Hypothalamus (tissue), 51 donors: ENCODE measurements around the gene ANKRD44.
A peak's percentile ranks its signal among the peaks of the same experiment; 100 is the strongest.
"Not testable (repeated sequence)": the region's sequence is repeated elsewhere in the genome, so short reads cannot be mapped to it uniquely, and the experiment has no call there.

Experiments used
- DNase-seq, 51 donors: peaks; one replicate each; lab custom pipeline; 2025; lab: John Stamatoyannopoulos, UW

The ANKRD44 gene

DNA sequence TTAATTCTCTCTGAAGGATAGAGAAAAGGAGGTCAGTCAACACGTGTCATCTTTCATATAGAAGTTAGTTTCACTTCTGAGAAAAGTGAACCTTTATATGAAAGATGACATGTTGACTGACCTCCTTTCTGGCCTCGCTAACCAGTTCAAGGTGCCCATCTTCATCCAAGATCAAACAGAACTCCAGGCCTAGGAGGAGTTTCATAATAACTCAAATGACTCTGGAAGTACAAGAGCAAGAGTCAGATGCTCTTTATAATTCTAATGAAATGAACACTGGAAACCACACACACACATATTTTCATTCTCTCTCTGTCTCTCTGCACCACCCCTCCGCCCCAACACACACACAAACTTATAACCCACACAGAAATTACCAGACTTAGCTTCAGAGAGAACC, 16.3 kb downstream of the ANKRD44 start:
- peak in 1 of 51 donors; percentile 18 for DNase-seq

DNA sequence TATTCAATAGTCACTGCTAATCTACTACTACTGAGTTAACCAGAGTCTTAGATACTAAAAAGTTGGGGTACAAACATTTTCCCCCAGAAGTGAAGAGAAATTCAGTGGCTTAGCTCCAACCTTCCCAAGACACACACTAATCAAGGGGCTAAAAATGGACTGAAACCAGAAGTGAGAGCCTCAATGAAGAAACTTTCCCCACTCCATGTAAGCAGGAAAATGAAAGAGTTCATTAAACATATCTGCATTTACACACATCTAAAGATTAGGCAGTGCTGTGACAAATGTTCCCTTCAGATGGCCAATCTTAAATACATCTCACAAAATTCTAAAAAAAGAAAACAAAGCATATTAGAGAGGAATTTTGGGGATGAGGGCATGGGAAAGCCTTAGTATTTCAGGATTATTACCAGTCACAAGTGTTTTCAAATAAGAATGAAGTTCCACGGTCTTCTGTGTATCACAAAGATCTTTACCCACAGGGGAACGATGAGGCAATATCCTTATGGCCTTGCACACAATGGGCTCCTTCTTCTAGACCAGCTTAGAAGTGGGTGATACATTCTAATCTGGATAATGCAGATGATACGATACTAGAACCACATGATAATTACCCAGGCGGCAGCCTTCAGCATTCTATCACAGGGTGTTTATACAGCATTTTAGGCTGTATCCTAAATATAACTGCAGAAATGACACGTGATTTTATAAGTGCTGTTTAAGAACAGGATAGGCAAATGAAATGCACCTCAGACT, 17.1 kb downstream of the ANKRD44 start:
- peak in 2 of 51 donors; percentile 4 to 40 for DNase-seq

DNA sequence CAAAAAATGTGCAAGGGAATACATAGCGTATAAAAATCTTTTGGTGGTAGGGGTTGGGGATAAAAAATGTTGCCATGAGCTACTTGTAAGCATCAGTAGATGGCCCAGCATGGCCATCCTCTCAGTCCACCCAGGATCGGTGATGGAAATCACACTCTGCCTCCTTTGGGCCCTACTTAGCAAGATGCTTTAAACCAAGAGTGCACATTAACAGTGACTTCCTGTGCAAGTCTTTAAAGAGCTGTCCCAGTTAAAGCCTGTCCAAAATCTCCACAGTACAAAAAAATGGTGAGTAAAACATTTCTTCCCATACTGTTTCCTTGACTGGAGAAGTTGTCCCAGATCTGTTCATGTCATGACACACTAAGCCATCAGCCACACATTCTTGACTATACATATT, 18.0 kb downstream of the ANKRD44 start:
- no peak for DNase-seq

DNA sequence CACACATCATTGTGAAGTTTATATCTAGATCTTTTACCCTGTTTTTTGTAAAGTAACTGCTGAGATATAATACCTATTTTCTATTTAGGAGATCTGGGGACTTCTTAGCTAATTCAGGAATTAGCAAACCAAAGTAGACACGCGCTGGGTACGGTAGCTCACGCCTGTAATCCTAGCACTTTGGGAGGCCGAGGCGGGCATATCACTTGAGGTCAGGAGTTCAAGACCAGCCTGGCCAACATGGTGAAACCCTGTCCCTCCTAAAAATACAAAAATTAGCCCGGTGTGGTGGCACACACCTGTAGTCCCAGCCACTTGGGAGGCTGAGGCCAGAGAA, 23.0 kb downstream of the ANKRD44 start:
- DNase-seq = not testable (repeated sequence)

DNA sequence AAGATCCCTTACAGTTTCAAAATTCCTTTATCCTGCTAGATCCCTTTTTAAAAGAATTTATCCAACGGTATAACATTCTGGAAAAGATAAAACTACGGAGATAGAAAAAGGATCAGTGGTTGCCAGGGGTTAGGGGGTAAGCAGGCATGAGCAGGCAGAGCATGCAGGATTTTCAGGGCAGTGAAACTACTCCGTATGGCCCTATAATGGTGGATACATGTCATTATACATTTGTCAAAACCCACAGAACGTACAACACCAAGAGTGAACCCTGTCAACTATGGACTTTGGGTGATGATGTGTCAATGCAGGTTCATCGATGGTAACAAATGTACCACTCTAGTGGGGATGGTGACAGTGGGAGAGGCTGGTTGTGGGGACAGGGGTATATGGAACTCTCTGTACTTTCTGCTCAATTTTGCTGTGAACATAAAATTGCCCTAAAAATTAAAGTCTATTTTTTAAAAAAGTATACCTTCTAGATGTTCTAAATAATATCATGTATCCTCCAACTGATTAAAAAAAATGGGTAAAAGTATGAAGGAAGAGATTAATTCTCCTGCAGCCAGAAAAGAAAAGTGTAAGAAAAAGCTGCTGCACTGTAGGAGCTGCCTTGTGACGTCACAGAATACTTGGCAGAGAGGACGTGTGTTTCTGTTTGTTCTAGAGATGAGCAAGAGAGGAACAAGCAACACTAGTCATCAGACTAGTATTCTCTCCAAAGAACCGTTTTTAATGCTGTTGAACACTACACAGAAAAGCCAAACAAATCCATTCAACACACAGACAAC, 23.6 kb downstream of the ANKRD44 start:
- peak in 18 of 51 donors; percentile 6 to 59 (median 34) for DNase-seq

DNA sequence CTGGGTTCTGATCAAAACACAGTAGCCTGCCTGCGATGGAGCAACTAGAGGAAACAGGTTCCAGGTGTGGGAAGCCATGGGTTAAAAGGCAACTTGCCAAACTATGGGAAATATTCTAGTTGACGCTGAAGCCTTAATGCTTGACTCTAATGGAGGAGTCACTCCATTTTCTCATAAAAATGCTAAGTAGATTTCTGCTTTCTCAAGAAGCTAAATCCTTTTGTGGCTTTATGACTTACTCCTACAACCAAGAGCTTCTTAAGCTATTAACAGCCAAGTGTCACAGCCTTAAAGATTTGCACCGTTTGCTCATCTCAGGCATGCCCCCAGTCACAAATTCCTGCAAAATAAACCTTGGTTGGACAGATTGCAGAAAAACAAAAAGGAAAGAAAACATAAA, 25.2 kb downstream of the ANKRD44 start:
- DNase-seq = no peak

DNA sequence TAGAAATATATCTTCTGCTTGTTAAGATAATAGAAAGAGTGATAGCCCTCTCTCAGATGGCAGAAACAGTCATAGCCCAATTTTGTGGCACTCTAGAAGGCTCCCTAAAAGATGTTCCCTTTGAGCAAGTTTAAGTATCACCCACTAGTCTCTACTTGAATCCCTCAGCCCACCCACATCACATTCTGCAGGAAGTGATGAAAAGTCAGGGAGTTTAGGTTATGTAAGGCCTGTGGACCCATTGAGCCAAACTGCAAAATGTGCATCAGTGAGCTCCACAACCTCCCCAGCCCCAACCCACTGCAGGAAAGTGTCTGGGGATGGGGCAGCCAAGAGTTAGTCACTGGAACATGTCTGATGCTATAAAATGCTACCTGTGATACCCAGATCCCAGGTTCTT, 25.6 kb downstream of the ANKRD44 start:
- no peak for DNase-seq

DNA sequence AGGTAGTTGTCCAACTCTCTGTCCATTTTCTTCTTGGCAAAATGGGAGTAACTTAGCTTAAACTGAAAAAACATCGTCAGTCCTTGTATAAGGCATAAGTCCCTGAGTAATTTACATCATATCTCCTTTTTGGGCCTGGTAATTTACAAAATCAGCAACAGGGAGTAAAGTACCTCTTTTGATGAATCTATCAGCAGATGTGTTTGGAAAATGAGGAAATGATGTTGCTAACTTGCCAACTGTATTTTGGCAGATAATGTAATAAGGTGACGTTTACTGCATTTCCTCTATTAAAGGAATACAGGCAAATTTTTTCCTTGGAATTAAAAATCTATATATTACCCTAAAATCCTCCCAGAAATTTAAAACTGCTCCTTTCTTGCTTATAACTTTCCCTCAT, 29.2 kb downstream of the ANKRD44 start:
- no peak for DNase-seq

DNA sequence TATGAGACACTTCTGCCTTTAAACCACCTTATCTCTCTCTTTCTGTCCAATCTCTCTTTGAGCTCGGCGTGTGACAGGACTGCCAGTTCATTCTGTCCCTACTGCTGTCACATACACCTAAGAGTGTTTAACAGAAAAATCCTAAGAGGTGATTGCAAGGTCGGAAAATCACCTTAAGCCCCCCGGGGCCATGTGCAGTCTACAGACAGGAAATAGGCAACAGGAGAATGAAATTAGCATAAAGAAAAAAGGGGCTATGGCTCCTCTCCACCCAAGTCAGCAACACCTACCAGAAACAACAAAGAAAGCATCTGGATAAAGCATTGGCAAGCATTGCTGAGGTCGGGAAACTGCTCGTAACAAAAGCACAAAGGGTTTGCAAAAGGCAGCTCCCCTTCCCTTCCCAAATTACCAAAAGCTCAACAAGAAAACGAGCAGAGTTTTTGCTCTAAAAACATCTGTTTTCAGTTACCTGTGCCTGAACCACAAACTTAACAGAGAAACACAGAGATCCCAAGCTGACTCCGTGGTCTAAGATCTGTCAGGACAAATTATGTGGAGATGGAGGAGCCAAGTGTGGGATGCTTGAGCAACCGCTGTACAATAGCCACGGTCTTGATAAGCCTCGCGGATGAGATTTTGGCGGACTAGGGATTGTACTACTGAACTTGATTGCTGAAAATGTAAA, 30.4 kb downstream of the ANKRD44 start:
- no peak for DNase-seq

DNA sequence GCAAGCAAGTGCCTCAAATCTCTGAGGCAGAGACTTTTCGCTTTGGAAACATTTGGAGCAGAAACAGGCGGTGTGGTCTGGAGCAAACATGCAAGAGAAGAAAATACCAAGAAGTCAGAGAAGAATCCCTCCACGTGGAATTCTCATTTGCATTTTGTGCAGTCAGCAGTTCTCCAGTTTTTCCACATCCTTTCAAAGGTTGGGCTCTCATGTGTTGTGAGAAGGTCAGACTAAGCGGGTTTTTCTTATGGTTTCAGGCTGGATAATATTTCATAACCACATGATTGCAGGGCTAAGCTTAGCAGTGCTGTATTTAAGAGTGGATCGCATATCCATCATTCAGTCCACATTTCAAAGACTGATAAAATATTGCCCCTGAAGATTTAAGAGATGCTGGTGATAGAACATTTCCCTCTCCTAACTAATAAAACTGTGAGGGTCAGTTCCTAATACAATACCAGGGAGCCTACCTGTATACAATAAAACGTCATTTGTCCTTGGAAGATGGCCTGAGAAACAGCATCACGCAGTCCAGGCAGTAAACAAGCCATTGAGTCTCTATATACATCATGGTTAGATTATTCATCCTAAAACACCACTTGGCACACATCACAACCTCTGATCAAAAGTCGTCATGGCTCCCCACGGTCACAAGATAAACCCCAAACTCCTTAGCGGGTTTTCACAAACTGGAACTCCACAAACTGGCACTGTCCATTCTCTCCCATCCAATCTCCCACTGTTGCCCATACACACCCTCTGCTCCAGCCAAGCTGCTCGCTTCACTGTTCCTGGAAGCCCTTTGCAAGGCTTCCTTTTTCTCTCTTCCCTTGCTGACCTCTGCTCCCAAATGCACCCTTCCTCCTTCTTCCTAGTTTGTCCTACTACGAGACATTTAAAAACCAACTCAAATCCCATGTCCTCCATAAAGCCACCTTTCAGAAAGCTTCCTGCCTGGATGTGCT, 31.5 kb downstream of the ANKRD44 start:
- no peak for DNase-seq

DNA sequence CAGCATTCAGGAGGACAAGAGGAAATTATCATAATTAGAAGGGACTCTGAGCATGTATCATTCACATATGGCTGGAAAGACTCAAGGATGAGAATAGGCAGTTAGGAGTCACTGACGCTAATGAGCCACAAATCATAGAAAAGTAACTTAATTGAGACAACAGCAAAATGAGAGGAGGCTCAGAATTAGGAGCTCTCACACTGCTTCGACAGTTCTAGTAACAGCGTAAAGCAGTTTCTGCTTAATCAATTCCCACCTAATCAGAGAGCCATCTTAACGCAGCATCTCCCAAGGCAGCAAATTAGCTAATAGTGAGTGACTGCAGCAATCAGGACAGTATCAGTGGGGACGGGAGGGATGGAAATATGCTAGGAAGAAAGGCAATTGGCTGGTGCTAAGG, 32.8 kb downstream of the ANKRD44 start:
- DNase-seq = no peak

DNA sequence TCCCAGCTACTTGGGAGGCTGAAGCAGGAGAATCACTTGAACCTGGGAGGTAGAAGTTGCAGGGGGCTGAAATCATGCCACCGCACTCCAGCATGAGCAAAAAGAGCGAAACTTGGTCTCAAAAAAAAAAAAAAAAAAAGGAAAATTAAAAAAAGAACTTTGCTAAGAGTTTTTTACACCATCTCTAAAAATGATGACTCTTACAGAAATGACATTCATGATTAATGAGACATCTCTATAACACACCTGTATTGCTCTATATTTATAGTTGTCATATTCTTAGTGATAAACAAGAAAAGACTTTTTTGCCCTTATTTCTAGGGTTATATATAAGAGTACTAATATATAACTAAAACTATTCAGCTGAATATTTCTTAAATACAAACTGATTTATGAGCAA, 34.4 kb downstream of the ANKRD44 start:
- no peak for DNase-seq

DNA sequence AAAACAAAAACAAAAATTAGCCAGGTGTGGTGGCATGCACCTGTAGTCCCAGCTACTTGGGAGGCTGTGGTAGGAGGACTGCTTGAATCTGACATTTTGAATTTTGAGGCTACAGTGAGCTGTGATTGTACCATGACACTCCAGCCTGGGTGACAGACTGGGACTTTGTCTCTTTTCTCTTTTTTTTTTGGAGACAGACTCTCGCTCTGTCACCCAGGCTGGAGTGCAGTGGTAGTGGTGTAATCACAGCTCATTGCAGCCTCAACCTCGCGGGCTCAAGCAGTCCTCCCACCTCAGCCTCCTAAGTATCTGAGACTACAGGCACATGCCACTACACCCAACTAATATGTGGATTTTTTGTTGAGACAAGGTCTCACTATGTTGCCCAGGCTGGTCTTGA, 35.6 kb downstream of the ANKRD44 start:
- DNase-seq = no peak

DNA sequence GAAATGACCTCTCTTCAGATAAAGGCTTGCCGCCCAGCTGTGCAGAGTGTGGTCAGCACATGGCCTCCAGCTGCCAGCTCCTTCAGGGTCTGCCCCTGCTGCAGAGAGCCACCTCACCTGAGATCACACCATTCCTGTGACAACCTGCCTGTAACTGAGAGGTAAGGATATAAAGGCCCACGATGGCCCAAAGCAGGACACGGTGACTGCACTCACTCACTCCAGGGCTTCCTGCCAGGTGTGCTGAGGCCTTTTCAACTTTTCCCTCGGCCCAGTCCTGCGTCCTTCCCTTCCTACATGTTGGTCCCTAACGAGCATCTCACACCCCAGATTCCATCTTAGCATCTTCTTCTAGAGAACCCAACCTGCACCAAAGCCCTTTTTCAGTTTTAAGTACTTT, 36.2 kb downstream of the ANKRD44 start:
- DNase-seq = no peak

DNA sequence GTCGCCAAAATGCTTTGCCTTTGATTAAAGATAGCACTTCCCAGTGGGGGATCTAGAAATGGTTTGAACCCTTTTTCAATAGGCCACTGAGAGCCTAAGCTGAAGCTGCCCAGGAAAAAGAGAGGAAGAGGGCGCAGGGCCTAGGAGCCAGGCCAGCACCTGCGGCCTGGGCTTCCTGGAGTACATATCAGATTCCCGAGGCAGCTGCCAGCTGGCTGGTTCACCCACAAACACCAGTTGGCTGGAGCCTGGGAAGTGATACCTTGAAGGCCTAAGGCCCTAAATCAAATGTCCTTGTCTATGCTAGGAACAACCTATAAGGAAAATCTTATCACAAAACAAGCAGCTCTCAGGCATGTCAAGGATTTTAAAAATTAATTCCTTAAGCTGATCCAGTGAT, 37.1 kb downstream of the ANKRD44 start:
- no peak for DNase-seq

DNA sequence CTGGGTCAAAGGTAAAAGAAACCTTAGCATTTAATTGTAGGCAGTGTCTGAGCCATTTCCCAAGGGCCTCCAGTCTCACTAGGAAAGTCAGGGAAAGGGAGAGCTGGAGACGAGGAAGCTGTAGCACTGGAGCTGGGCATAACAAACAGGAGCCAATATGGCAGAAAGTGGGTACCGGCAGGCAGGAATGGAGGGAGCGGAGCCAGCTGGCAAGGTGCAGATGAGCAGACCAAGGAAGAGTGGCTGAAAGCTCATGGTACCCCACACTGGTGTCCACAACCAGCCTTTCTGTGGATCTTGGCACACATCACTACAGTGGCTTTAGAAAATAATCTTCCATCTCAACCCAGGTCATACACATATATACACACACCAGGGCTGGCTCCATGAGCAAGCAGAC, 40.0 kb downstream of the ANKRD44 start:
- no peak for DNase-seq

DNA sequence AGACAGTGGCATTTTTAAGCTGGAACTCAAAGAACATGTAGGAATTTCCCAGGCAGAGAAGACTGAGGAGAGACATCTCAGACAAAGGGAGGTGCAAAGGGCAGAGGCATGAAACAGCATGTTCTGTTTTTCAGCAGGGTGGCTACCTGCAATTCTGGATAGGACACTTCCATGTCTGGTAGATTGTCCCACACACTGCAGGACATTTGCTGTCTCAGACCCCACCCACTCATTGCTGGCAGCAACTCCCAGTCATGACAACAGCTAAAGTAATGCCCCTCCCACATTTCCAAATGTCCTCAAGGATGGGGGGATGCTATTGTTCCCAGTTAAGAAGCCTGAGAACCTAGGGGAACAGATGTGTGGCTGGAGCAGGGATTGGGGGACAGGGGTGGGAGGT, 40.8 kb downstream of the ANKRD44 start:
- no peak for DNase-seq

DNA sequence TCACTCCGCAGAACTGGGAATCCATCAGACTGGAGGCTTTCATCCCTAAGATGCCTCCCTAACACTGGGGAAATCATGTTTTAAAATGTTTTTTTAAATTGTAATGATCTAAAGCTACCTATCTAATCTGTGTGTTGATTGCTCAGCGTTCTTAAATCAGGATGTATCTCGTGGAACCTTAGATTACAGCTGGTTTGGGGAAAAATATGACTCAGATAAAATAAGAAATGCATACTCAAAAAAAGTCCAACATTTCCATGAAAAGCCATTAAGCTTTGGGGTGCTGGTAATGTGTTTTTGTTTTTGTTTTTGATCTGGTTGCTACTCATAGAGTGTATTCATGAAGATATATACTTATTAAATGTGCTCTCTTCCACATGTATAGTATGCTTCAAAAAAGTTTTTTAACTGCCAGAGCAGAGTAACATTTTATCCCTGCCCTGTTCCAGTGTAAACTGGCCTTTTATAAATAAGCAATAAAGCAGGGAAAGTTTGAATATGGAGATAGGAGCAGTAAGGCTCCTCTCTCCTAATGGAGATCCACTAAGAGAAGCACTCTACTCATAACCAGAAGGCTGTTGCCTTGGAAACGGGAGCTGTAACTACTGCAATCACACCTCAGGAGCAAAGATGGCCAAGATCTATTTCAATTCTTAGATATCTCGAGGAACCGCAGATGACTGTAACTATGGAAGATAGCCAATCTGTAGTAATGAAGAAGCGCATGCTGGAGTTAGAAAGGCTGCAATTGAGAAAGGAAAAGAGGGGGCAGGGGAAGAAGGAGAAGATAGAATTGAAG, 41.6 kb downstream of the ANKRD44 start:
- peak in 3 of 51 donors; percentile 4 to 25 (median 7) for DNase-seq

DNA sequence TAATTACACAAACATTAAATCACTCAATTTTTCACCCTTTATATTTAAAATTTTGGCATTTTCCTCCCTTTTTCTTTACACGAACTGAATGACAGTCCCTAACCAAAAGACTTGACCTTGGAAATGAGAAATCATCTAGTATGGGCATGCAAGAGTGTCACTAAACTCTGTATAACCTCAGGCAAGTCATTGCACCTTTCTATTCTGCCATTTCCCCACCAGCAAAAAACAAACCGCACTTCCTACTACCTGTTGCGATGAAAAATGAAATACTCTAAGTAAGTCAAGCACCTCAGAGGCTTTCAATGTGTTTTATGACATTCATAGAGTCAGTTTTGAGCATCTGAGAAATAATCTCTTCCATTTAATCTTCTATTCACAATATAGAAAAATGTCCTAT, 44.1 kb downstream of the ANKRD44 start:
- DNase-seq = no peak

DNA sequence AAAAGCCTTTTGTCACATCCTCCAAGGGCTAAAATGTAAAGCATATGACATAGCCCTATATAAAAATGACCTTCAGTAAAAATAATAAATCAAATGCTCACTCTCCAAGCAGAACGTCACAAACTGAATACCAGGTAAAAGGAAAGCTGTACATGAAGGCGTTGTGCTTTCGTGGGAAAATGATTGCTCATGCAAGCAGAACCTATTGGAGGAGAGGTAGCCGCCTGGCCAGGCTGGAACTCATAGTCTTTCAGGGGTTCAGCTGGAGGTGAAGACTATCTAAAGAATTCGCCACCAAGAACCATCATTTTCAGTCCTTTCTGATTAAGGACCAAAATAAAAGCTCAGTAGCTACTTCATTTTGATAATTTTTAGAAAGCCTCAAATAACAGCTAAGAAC, 44.7 kb downstream of the ANKRD44 start:
- no peak for DNase-seq
